Choroid plexus epithelial cell (primary cell): ENCODE results near the gene RGS2.

Source experiments
- DNase-seq: peaks from one replicate; pipeline ENCODE4 v3.0.0-alpha.2; 2010; ENCODE audit warnings: low read depth
- H3K4me3 ChIP-seq: 2 replicates; pipeline ENCODE4 v1.5.1; 2011; ENCODE audit warnings: low read depth, mild to moderate bottlenecking, control low read depth, low read length, moderate library complexity
- TF ChIP-seq, protein P1 (sequence below): conservative IDR thresholded peaks from 2 replicates; pipeline ENCODE4 v1.5.1; 2011; ENCODE audit warnings: low read depth, mild to moderate bottlenecking, control low read depth, inconsistent platforms, low read length, moderate library complexity

Gene RGS2

DNA sequence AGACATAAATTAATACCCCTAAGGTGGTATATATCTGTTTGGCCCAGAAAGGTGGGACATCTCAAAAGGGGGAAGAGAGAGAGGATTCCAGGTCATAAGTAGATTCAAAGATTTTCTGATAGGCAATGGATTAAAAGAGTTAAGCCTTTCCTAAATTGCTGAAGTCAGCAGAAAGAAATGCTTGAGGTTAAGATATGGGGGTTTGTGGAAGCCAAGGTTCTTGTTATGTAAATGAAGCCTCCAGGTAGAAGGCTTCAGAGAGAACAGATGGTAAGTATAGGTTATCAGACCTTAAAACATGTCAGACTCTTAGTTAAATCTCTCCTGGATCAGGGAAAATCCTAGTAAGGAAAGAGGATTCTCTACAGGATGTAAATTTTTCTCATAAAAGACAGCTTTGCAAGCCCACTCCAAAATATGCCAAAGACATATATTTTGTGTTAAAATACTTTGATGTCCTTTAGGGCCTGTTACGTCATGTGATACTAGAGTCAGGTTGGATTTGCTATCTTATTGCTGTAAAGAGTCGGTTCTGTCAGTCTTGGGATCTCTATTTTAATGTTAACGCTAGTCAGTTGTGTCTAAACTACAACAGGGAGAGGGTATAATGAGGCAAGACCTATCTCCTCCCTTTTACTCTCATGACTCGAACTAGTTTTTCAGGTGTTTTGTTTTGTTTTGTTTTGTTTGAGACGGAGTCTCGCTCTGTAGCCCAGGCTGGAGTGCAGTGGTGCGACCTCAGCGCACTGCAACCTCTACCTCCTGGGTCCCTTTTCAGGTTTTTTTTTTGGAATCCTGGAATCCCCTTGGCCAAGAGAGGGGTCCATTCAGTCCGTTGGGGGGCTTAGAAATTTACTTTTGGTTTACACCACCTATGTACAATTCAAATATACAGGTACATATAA is 30.6 kb downstream of the RGS2 start:
- H3K4me3 ChIP-seq = no peak overlapping the region
- no peak for DNase-seq
- TF ChIP-seq, protein P1, sequence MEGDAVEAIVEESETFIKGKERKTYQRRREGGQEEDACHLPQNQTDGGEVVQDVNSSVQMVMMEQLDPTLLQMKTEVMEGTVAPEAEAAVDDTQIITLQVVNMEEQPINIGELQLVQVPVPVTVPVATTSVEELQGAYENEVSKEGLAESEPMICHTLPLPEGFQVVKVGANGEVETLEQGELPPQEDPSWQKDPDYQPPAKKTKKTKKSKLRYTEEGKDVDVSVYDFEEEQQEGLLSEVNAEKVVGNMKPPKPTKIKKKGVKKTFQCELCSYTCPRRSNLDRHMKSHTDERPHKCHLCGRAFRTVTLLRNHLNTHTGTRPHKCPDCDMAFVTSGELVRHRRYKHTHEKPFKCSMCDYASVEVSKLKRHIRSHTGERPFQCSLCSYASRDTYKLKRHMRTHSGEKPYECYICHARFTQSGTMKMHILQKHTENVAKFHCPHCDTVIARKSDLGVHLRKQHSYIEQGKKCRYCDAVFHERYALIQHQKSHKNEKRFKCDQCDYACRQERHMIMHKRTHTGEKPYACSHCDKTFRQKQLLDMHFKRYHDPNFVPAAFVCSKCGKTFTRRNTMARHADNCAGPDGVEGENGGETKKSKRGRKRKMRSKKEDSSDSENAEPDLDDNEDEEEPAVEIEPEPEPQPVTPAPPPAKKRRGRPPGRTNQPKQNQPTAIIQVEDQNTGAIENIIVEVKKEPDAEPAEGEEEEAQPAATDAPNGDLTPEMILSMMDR = no peak

DNA sequence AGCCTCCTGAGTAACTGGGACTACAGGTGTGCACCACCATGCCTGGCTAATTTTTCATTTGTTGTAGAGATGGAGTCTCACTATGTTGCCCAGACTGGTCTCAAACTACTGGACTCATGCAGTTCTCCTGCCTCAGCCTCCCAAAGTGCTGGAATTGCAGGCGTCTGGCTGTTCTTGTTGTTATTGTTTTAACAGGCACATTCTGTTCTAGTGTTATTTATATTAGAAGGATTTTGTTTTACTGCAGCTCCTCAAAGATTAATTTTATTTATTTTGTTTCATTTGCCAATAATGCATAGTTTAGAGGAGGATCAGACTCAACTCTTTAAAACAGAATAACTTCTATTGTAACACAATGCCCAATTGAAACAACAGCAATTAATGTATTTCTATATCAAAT is 35.5 kb downstream of the RGS2 start:
- no peak for DNase-seq
- TF ChIP-seq, protein P1 = no peak
- H3K4me3 ChIP-seq = no peak overlapping the region

DNA sequence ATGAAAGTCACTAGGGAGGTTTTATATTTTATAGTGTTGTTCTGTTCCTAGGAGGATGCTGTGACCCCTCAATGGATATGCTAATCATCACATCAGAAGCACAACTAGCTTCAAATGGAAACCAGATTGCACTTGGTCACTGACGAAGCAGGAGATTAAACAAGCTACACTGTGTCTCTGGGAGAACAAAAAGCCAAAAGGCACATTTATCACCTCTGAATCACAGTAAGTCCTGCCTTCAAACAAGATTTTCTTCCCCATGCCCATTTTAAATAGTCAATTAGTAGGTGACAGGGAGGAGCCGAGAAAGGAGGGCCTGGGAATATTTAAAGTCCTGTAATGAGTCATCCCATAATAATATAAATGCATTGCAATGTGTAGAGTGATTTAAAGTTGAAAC is 38.1 kb downstream of the RGS2 start:
- TF ChIP-seq, protein P1 = no peak
- DNase-seq = no peak
- no peak overlapping the region for H3K4me3 ChIP-seq

DNA sequence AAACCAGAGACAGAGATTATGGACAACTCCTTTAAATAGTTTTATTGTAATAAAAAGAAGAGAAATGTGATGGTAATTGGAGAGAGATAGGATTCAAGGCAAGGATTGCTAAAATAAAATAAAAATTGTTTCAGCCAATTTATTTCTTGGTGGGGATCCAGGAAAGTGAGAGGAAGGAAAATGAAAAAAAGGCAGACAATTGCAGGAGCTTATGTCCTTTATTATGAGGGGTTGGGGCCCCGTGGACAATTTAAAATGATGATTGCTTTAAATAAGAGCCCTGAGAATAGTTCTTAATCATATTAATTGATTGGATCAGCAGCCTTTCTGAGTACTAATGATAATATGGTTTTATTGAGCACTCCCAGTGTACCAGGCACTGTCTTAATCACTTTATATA is 40.2 kb downstream of the RGS2 start:
- TF ChIP-seq, protein P1 = no peak
- no peak for DNase-seq

DNA sequence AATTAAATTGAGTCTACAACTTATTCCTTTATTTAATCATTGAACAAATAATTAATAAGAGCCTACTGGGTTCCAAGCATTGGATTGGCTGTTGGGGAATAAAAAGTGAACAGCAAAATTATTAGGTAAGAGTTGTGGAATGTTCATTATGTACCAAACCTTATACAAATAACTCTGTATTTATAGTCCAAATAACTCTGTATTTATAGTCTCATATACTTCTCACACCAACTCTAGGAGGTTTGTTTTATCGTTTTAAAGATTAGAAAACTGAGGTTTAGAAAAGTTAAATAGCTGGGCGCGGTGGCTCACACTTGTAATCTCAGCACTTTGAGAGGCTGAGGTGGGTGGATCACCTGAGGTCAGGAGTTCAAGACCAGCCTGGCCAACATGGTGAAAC is 40.6 kb downstream of the RGS2 start:
- TF ChIP-seq, protein P1 = no peak
- H3K4me3 ChIP-seq = no peak overlapping the region
- DNase-seq = no peak

More for the DNA sequence above, 40.2 kb downstream of the RGS2 start:
- H3K4me3 ChIP-seq = no peak overlapping the region

DNA sequence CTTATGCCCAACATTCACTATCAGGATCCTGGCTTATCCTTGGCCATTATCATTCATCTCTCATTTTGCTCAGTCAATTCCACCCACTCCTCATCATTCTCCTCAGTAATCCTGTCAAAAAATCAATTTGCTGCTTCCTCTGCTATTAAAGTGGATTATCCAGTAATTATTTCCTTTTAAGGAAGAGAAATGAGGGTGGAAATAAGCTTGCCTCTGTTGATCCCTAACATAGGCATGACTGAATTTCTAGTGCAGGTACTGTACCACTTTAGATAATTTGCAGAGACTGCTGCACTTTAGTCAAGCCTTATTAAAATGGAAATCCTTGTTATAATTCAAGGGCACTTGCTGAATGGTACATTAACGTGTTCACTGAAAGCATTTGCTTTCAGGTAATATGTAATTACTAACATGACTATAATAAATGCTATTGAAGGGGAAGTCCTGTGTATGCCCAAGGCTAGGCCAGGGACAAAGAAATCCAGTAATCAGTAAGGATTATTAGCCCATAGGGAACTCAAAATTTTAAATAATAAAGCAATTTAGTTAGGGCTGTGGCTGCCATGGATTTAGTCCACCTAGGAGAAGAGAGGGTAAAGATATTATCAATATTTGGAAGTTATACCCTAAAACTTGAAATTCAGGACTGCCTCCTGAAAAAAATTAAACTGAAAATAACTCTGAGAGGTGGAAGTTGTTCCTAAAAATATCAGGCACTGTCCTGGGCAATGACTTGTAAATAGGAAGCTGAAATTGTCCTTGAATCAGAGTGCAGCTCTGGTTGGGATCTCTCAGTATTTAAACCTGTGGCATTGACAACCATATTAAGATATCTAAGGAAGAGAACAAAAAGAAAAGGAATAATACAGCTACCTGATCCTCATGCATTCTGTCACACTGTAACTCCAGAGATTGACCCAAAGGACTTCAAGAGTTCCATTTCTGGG is 43.4 kb downstream of the RGS2 start:
- TF ChIP-seq, protein P1 = no peak
- DNase-seq = no peak
- no peak overlapping the region for H3K4me3 ChIP-seq
